GM19239 (cell line): ENCODE measurements around the gene EIF4G3.
"Not testable (repeated sequence)": the region's sequence is repeated elsewhere in the genome, so short reads cannot be mapped to it uniquely, and the experiment has no call there.

Source experiments
- DNase-seq: peaks from one replicate; pipeline ENCODE4 v3.0.0; 2011; ENCODE audit warnings: low spot score; ENCODE audit not compliant: insufficient read length
- FAIRE-seq: peaks from 2 replicates; lab custom pipeline; 2011; peaks lifted over from hg19 to GRCh38; lab: Jason Lieb, UNC

Gene EIF4G3

DNA sequence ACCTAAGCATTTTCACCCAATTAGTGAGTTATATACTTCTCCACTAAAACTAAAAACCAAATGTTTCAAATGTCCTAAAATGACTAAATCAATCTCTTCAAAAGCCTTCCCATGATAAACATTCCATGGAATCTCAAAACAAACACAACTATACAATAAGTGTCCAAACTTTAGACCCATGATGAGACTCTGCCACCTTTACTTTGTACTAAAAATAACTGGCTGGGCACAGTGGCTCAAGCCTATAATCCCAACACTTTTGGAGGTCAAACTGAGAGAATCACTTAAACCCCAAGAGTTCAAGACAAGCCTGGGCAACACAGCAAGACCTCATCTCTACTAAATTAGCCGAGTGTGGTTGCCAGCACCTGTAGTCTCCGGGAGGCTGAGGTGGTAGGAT lies 87.4 kb downstream of the EIF4G3 start:
- DNase-seq (no peak), FAIRE-seq (peak; percentile 49)

DNA sequence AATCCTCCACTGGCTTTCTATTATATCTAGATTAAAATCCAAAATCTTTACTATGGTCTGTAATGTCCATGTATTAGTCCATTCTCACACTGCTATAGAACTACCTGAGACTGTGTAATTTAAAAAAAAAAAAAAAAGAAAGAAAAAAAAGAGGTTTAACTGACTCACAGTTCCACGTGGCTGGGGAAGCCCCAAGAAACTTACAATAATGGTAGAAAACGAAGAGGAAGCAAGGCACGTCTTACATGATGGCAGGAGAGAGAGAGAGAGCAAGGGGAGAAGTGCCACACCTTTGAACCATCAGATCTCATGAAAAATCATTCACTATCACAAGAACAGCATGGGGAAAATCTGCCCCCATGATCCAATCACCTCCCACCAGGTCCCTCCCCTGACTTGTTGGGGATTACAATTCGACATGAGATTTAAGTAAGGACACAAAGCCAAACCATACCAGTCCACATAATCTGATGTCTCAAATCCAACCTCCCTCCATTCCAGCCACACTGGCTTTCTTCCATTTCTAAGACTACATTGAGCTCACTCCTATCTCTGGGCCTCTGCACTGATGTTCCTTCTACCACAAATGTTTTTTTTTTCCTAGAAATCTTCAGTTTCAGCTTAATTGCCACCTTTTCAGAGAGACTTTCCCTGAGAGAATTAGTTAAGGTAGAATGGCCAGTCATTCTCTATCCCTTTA lies 92.4 kb downstream of the EIF4G3 start:
- DNase-seq (no peak), FAIRE-seq (no peak)

DNA sequence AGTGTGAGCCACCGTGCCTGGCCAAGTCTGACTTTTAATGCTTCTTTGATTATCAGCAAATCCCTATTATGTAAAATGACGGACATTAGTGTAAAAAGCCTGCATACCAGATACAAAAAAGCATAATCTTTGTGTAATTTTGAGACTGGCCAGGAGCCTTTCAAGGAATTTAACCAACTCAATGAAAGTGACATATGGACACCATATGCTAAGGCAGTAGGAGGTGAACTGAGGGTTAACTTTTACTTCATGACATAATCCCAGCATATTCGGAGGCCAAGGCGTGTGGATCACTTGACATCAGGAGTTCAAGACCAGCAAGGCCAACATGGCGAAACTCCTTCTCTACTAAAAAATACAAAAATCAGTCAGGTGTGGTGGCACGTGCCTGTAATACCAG lies 94.6 kb downstream of the EIF4G3 start:
- FAIRE-seq (no peak), DNase-seq (no peak)

DNA sequence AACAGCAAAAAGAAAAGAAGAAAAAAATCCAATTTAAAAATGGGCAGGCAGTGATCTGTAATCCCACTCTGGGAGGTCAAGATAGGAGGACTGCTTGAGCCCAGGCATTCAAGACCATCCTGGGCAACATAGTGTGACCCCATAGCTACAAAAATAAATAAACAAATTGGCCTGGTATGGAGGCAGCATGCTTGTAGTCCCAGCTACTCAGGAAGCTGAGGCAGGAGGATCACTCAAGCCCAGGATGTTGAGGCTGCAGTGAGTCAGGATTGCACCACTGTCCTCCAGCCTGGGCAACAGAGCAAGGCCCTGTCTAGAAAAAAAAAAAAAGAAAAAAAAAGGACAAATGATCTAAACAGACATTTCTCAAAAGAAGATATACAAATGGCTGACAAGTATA lies 99.6 kb downstream of the EIF4G3 start:
- FAIRE-seq: no peak

DNA sequence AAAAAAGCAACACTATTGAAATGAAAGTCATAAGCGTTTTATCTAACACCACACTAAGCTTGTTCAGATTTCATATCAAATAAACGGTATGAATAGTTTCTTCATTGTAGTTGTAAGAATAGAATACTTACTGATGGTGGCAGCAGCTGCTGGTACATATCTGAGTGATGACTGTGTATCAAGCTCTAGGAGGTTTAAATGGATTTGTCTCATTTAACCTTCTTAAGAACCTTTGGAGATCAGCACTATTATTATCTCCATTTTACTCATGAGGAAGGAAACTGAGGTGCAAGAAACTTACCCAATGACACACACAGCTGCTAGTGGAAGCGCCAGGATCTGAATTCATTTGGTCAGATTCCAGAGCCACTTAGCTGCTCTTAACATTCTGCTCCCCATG lies 104.0 kb downstream of the EIF4G3 start:
- FAIRE-seq (no peak), DNase-seq (no peak)

More for the DNA sequence above, 99.6 kb downstream of the EIF4G3 start:
- DNase-seq: no peak

DNA sequence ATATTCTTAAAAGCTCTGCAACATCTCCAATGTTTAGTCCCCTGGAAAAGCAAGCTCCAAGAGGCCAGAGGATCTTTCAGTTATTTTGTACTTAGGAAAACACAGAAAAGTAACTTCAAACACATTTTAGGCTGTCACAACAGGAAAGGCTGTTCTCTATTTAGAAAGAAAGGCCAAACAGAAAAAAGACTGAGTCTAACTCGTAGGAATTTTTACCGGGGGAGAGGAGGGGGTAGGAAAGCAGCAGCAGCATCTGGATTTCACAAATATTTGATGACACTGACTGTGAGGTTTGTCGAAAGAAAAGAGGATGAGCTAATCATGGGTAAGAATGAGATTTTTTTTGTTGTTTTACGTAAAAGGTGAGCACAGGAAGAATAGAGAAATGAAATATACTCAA lies 107.1 kb downstream of the EIF4G3 start:
- DNase-seq: no peak
- no peak for FAIRE-seq

DNA sequence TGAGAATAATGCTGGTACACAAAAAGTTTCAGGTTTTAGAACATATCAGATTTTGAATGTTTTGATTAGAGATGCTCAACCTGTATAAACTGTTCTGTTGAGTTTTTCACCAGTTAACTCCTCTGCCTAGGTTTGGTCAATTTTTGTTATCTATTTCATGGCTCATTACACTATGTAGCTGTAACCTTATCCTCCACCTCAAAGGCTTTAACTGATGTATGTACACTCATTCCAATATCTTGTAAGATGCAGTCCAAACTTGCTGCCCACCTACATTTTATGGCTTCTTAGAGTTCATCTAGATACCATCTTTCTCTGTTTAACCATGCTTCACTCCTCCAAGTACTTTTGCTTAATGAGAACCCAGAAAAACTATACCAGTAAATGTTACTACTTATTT lies 107.8 kb downstream of the EIF4G3 start:
- no peak for DNase-seq
- peak; percentile 28 for FAIRE-seq

DNA sequence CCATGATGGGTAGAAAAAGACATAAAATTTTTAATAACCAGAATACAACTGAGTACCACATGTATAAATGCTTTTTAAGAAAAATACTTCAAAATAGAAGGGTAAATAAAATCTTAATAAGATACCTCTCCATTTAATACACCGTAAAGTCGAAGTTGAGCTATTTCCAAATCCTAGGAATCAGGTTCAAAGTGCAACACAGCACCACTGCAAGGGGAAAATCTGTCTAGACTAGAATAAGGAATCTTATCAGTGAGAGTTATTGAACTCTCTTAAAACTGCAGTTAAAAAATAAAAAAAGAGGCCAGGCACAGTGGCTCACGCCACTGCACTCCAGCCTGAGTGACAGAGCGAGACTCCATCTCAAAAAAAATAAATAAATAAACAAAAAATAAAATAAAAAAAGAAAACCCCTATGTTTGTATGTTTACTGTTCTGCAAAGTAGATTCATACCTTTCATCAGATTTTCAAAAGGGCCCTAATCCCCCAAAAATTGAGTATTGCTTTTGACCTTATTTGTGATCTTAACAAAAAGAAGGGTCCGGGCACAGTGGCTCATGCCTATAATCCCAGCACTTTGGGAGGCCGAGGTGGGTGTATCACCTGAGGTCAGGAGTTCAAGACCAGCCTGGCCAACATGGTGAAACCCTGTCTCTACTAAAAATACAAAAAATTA lies 109.0 kb downstream of the EIF4G3 start:
- FAIRE-seq (peak; percentile 67), DNase-seq (no peak)

DNA sequence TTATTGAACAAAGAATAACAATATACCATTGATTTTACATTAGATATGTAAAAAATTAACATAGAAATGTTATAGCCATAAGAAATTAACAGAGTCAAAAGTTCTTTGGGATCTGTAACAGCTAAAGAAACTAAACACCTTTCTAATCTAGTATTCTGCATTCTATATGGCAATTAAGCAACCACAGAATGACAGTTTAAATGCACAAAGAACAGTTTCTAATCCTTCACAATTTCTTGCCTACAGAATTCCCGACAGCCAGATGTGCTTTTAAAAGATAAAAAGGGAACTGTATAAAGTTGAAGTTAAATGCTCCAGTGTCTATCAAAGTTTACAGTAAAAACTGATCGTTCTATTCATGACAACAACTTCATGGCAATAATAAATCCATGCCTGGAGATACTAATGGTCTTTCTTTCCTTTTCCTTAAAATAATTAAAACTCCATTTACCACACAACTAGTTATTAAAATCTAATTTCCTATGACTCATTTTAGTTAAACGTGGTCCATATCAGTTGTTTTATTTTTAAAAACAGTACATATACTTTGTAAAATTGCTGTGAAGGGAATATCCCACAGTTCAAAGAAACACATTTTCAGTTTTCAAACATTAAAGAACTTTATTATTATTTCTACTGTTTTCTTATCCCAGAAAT lies 110.2 kb downstream of the EIF4G3 start:
- DNase-seq (no peak), FAIRE-seq (no peak)

DNA sequence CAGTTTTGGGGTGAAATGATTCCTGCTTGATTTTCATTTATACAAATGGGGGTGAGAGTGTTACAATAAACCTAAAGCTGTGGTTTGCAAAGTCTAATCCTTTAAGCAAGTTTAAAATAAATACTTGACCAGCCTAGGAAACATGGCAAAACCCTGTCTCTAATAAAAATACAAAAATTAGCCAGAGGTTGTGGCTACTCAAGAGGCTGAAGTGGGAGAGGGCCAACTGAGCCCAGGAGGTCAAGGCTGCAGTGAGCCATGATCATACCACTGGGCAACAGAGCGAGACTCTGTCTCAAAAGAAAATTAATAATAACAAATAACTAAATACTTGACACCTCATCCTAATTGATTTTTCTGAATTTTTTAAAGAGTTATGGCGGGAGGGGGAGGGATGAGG lies 110.8 kb downstream of the EIF4G3 start:
- DNase-seq (no peak), FAIRE-seq (no peak)

DNA sequence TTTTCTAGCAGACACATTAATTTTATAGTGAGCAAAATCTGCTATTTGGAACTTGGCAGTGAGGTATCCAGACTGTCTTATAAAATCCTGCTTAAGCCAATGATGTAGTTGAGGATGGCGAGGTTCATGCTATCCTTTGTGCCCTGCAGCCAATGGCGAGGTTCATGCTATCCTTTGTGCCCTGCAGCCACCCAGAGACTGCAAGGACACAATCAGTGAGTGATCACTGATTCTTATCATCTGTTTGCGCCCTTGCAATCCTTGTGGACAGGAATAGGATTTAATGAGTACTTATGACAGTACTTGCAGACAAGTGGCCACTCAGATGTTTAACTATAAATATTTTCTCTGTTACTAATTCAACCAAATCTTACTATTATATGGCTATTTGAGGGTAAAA lies 112.6 kb downstream of the EIF4G3 start:
- DNase-seq (no peak), FAIRE-seq (no peak)

DNA sequence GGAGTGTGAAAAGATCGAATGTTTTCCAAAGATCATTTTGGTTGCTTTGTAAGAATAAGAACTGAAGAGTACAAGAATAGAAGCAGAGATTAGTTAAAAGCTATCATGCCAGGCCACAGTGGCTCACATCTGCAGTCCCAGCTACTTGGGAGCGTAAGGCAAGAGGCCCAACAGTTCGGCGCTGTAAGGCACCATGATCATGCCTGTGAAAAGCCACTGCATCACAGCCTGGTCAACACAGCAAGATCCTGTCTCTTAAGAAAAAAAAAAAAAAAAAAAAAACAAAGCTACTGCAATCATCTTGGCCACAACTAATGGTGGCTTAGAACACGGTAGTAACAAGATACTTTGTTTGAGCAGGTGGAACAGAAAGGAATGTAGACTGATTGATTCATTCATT lies 116.2 kb downstream of the EIF4G3 start:
- no peak for FAIRE-seq
- no peak for DNase-seq

DNA sequence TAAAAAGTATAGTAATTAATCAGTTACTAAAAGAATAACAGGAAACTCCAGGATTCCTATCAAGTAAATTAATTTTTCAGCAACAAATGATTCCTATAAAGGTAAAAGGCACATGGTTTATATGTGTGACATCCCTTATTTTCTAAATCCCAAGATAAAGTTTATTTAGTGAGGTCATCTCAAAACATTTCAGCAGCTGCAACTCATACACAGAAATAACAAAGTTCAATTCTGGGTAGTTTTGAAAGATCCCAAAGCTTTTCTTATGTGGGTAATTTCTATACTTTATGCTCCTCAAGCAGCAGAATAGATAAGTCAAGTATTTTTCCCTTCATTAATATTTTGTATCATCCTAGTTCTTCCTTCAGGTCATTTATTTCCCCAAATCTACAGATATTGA lies 117.7 kb downstream of the EIF4G3 start:
- DNase-seq (no peak), FAIRE-seq (no peak)

DNA sequence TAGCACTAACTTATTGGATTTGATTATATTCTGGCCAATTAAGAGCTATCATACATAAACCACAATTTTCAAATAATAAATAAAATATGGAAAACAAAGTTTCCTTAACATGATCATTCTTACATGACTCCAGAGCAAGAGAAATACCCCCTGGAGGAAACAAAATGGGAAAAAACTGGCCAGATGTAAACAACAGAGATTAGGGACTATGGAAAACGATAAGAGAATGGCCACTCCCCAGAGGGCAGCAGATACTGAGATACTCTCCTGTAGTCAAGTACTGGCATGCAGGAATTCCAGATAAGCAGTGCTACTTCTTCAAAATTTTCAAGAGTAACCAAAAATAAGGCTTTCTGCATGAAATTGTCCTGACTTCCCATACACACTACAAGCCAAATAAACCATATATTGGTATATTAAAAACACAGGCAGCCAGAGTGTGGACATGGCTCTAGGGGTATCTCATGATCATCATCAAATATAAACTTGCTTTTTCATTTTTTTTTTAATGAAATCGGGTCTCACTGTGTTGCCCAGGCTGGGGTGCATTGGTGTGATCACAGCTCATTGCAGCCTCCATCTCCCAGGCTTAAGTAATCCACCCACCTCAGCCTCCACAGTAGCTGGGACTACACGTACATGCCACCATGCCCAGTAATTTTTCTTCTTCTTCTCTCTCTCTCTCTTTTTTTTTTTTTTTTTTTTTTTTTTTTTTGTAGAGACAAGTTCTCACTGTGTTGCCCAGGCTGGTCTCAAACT lies 118.5 kb downstream of the EIF4G3 start:
- DNase-seq (no peak), FAIRE-seq (no peak)

DNA sequence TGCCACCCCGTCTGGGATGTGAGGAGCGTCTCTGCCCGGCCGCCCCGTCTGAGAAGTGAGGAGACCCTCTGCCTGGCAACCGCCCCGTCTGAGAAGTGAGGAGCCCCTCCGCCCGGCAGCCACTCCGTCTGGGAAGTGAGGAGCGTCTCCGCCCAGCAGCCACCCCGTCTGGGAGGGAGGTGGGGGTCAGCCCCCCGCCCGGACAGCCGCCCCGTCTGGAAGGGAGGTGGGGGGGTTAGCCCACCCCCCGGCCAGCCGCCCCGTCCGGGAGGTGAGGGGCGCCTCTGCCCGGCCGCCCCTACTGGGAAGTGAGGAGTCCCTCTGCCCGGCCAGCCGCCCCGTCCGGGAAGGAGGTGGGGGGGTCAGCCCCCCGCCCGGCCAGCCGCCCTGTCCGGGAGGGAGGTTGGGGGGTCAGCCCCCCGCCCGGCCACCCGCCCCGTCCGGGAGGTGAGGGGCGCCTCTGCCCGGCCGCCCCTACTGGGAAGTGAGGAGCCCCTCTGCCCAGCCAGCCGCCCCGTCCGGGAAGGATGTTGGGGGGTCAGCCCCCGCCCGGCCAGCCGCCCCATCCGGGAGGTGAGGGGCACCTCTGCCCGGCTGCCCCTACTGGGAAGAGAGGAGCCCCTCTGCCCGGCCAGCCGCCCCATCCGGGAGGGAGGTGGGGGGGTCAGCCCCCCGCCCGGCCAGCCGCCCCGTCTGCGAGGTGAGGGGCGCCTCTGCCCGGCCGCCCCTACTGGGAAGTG lies 123.3 kb downstream of the EIF4G3 start:
- not testable (repeated sequence) for DNase-seq, FAIRE-seq

DNA sequence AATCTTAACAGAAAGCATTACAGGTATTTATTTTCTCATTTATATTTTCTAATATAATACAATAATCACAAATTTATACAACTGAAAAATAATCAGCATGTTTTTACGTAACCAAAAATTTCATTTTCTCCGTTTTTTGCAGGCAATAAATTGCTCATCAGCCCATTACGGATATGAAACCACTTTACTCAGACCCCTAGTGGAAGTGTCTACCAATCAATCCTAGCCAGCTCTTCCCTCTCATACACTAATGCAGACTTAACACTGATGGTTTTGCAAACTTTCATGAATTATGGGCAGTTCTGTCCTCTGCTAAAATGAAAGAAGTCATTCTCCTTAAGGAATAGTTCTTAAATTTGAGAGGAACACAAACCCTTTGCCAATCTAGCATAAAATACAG lies 124.7 kb downstream of the EIF4G3 start:
- no peak for FAIRE-seq
- no peak for DNase-seq

DNA sequence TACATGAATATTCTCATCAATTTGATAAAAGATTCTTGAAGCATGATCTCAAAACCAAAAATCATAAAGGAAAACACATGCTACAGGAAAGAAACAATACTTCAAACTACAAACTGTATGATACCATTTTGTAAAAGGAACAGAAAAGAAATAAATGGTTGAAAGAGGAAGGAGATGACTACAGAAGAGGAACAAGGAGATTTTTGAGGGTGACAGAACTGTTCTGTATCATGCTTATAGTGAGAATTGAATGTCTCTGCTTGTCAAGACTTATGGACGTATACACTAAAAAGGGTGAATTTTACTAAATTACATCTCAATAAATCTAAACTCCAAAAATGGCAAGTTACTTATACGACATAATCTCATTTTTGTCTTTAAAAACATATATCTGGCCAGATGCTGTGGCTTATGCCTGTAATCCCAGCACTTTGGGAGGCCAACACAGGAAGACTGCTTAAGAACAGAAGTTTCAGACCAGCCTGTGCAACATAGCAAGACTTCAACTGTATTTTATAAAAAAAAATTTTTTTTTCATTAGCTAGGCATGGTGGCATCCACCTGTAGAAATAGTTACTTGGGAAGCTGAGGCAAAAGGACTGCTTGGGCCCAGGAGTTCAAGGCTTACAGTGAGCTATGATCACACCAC lies 125.4 kb downstream of the EIF4G3 start:
- FAIRE-seq: no peak
- no peak for DNase-seq

DNA sequence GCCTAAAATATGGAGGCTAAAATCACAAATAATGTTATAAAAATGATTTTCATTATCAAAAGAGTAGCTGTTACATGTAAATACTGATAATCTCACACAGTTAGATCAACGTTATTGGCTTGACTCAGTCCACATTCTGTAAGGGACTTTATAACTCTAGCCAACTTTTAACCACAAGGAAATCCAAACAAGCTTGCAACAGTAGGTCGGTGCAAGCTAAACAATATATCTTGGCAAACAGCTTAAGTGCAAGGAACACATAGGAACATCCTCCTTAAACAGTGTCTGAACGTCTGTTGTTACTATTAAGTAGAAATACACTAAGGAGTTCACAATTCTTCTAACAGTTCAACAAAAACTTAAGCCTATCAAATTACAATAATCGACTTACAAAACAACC lies 126.7 kb downstream of the EIF4G3 start:
- no peak for FAIRE-seq
- DNase-seq: no peak

DNA sequence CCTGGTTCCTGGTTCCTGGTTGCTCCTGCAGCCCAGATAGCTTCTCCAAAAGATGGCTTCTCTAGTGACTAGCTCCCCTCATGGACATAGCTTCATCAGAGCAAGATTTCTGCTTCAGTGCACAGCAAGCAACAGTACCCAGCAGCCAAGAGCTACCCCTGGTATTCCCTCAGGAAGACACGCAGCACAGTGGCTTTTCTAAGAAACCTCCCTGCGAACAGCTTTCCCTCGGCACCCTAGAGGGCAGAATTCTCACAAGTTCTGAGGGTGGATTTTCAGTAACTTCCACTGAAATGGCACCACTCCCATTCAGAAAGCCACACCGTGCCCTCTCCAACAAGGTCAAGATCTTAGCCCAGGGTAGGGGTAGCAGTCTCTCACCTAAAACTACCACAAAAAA lies 128.2 kb downstream of the EIF4G3 start:
- no peak for DNase-seq
- FAIRE-seq: no peak

DNA sequence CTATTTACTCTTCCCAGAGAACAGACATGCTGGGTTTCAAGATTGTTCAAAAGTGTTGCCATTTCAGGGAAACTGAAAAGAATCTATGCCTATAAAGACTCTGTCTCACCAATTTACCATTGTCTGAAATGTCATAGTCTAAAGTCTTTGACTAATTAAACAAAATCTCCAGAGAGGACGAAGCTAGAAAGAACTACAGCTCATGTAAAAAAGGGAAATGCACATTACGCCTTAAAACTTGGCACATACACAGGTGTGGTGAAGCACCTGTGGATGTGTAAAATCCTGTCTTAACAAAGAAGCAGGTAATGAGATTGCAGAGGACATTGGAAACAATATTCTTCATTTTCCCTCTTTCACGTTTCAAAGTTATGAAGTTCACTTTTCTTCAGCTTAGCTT lies 130.6 kb downstream of the EIF4G3 start:
- FAIRE-seq: no peak

More for the DNA sequence above, 130.6 kb downstream of the EIF4G3 start:
- no peak for DNase-seq
